NCI-H146 (cell line): ENCODE data around the gene DAZ4.
"Not testable (repeated sequence)": the region's sequence is repeated elsewhere in the genome, so short reads cannot be mapped to it uniquely, and the experiment has no call there.

Experiments
- DNase-seq: peaks from one replicate; lab custom pipeline; 2025; lab: John Stamatoyannopoulos, UW

The DAZ4 gene

GRCh38 chrY:24833619-24834018 lies at the start of gene DAZ4:
Gene DAZ4, plus strand, starts transcription at chrY:24833919. Its CDS starts 208 bp downstream, at chrY:24834127.
- not testable (repeated sequence) for DNase-seq

GRCh38 chrY:24813293-24813692 lies 20.4 kb upstream of the DAZ4 start, which contains the start of gene DAZ3:
Gene DAZ3, minus strand, starts transcription at chrY:24813393. Its CDS starts 208 bp downstream, at chrY:24813185.
- not testable (repeated sequence) for DNase-seq

GRCh38 chrY:24821836-24822235 lies 11.9 kb upstream of the DAZ4 start:
- DNase-seq = not testable (repeated sequence)

- not testable (repeated sequence) for DNase-seq
Measured at GRCh38 chrY:24824184-24824879, 9.4 kb upstream of the DAZ4 start.

- not testable (repeated sequence) for DNase-seq
Measured at GRCh38 chrY:24825069-24825468, 8.7 kb upstream of the DAZ4 start.
